HK-2 (cell line): Measurements from ENCODE around the gene CDHR4.
"Not testable (repeated sequence)": the region's sequence is repeated elsewhere in the genome, so short reads cannot be mapped to it uniquely, and the experiment has no call there.

Source experiments
- DNase-seq: peaks from one replicate; pipeline ENCODE4 v3.0.0-alpha.2; 2018; ENCODE audit not compliant: unreplicated experiment

Gene CDHR4

GRCh38 chr3:49780080-49780974, 19.3 kb downstream of the CDHR4 start:
- DNase-seq = no peak

- DNase-seq = no peak
These were observed 20.2 kb downstream of the CDHR4 start for GRCh38 chr3:49779358-49780079.

- not testable (repeated sequence) for DNase-seq
These were observed 23.6 kb downstream of the CDHR4 start for GRCh38 chr3:49776101-49776500.

GRCh38 chr3:49775538-49775937, 24.1 kb downstream of the CDHR4 start:
- DNase-seq = no peak

- no peak for DNase-seq
These were observed 27.0 kb downstream of the CDHR4 start for GRCh38 chr3:49772703-49773102.

- DNase-seq = no peak
These were observed 28.2 kb downstream of the CDHR4 start for GRCh38 chr3:49771340-49771938.

- DNase-seq = no peak
These were observed 29.7 kb downstream of the CDHR4 start for GRCh38 chr3:49769926-49770325.

GRCh38 chr3:49769286-49769915, 30.3 kb downstream of the CDHR4 start:
- DNase-seq = no peak

GRCh38 chr3:49763981-49764380, 35.7 kb downstream of the CDHR4 start:
- no peak for DNase-seq

GRCh38 chr3:49761661-49762060, 38.0 kb downstream of the CDHR4 start:
- DNase-seq = no peak

GRCh38 chr3:49759226-49759625, 40.4 kb downstream of the CDHR4 start:
- DNase-seq = no peak

GRCh38 chr3:49757197-49757596, 42.5 kb downstream of the CDHR4 start:
- DNase-seq = no peak

GRCh38 chr3:49756036-49756435, 43.6 kb downstream of the CDHR4 start:
- no peak for DNase-seq

GRCh38 chr3:49754536-49754935, 45.1 kb downstream of the CDHR4 start:
- DNase-seq = no peak

GRCh38 chr3:49751501-49751900, 48.2 kb downstream of the CDHR4 start:
- DNase-seq = no peak

GRCh38 chr3:49750056-49750455, 49.6 kb downstream of the CDHR4 start:
- no peak for DNase-seq

- not testable (repeated sequence) for DNase-seq
These were observed 50.8 kb downstream of the CDHR4 start for GRCh38 chr3:49748874-49749273.

- DNase-seq = no peak
These were observed 51.7 kb downstream of the CDHR4 start for GRCh38 chr3:49747792-49748480.

GRCh38 chr3:49745986-49746385, 53.7 kb downstream of the CDHR4 start:
- DNase-seq = no peak
